Loucy (cell line): Measurements from ENCODE around the gene CLMP.

Experiments
- CTCF ChIP-seq: fragments of 200-600 bp; sonication (generic); conservative IDR thresholded peaks from 2 replicates; pipeline ENCODE4 v1.5.1; 2014; ENCODE audit warnings: mild to moderate bottlenecking, antibody characterized with exemption, low read length
- EZH2phosphoT487 ChIP-seq: fragments of 200-600 bp; IDR thresholded peaks from 2 replicates; pipeline ENCODE4 v1.6.1; 2018; ENCODE audit warnings: antibody characterized with exemption, mild to moderate bottlenecking, moderate library complexity, borderline replicate concordance

GRCh38 chr11:123179586-123179985 lies 15.5 kb downstream of the CLMP start:
- TF ChIP-seq CTCF (no peak), EZH2phosphoT487 (no peak)
